Lung (tissue), 12 donors: ENCODE results near the gene SCARB1. TPM values are rescaled to one million over a fixed set of nuclear protein-coding genes. Genes with fewer than 3 reads are reported as not detected.

Source experiments
- ATAC-seq: fragments of 200-7000 bp; cut with Tn5 transposase; one replicate; pipeline ENCODE4 v1.9.1; 2020; ENCODE audit warnings: moderate number of reproducible peaks; ENCODE audit not compliant: insufficient read depth, low FRiP score
- DNase-seq, 3 donors: peaks; one replicate each; pipeline ENCODE4 v3.0.0-alpha.2; 2013 to 2017
- H3K27ac ChIP-seq, 2 donors: one replicate each; pipeline ENCODE4 v1.5.1; 2013; ENCODE audit warnings: mild to moderate bottlenecking in 2 of 2, moderate library complexity in 2 of 2, control low read depth in 1 of 2, inconsistent platforms in 1 of 2, low read depth in 1 of 2, low read length in 1 of 2
- H3K27me3 ChIP-seq, 3 donors: one replicate each; pipeline ENCODE4 v1.5.1; 2013; ENCODE audit warnings: low read length in 2 of 3; ENCODE audit not compliant: control insufficient read depth in 3 of 3, insufficient read depth in 3 of 3
- H3K36me3 ChIP-seq, 4 donors: one replicate each; pipeline ENCODE4 v1.5.1; 2013; ENCODE audit warnings: low read length in 4 of 4, mild to moderate bottlenecking in 1 of 4, moderate library complexity in 1 of 4; ENCODE audit not compliant: control insufficient read depth in 4 of 4, insufficient read depth in 4 of 4
- H3K4me1 ChIP-seq, 5 donors: one replicate each; pipeline ENCODE4 v1.5.1; 2013; ENCODE audit warnings: low read length in 5 of 5, mild to moderate bottlenecking in 2 of 5, moderate library complexity in 1 of 5; ENCODE audit not compliant: control insufficient read depth in 5 of 5, insufficient read depth in 5 of 5
- H3K4me3 ChIP-seq: one replicate; pipeline ENCODE4 v1.5.1; 2013; ENCODE audit warnings: mild to moderate bottlenecking, control low read depth, moderate library complexity
- H3K9ac ChIP-seq, 2 donors: one replicate each; pipeline ENCODE4 v1.5.1; 2013; ENCODE audit warnings: low read length in 2 of 2, control low read depth in 1 of 2; ENCODE audit not compliant: insufficient read depth in 1 of 2
- H3K9me3 ChIP-seq, 4 donors: one replicate each; pipeline ENCODE4 v1.5.1; 2013; ENCODE audit warnings: low read length in 3 of 4, mild to moderate bottlenecking in 1 of 4, moderate library complexity in 1 of 4; ENCODE audit not compliant: control insufficient read depth in 4 of 4, insufficient read depth in 3 of 4
- CTCF ChIP-seq: IDR thresholded peaks from 2 replicates; pipeline ENCODE4 v1.5.1; 2012; ENCODE audit warnings: mild to moderate bottlenecking; ENCODE audit errors: control extremely low read depth, extremely low read depth
- WGBS, 2 donors: extraction: QIAGEN DNeasy Blood & Tissue Kit; methylation state at CpG; one replicate each; pipeline ENCODE4 v1.1.7; 2013; 5-methylcytosine and 5-hydroxymethylcytosine counted together
- polyA plus RNA-seq, 2 donors: library from polyadenylated mRNA; stranded (reverse); fragments of 200-250 nt; gene quantifications; one replicate each; pipeline ENCODE4 v1.2.1, GENCODE V29; 2013
- total RNA-seq, 2 donors: library from RNA; depleted of rRNA in 1 of 2; stranded (reverse); fragments of >200 nt in 1 of 2; gene quantifications; one replicate each; pipeline ENCODE4 v1.2.1, GENCODE V29; 2014 to 2021
- donor health status: control.
- donor health status: control.
- donor health status: Bipolar disorder and iron deficiency.
- donor health status: healthy.
- donor health status: DM: yes; HTN: yes; CAD: no.

Gene SCARB1
- total and polyA plus RNA-seq, 4 donors, result 11.9 to 31.3 (median 28.8) TPM

DNA sequence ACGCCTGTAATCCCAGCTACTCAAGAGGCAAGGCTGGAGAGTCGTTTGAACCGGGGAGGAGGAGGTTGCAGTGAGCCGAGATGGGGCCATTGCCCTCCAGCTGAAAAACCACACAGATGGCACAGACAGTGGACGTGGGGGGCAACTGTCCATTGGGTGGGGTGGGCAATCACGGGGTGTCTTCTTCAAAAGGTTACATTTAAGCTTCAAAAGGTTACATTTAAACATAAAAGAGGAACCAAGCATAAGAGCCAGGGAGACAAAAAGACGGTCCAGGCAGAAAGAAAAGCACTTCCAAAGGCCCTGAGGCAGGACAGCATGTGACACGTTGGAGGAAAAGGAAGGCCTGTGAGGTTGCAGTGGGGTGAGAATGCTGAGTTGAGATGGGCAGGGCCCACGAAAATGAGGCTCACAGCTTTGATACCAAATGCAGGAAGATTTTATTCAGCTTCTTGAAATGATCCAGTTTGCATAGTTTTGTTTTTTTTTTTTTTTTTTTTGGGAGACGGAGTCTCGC is 10.7 kb downstream of the SCARB1 start:
- H3K4me3 ChIP-seq, result no peak overlapping the region
- DNase-seq (no peak), ATAC-seq (no peak)
- no peak overlapping the region for H3K9ac ChIP-seq
- TF ChIP-seq CTCF, result no peak
- 46 to 75% methylated on average over 11 of the region's 11 CpGs for WGBS, 2 donors
- no peak overlapping the region for H3K27ac ChIP-seq
- H3K4me1 ChIP-seq, result peaks cover 10 to 31% (median 18%) of the 10 kb centered on the region in 5 donors
- no peaks in the 10 kb centered on the region for H3K27me3 ChIP-seq
- no peaks in the 10 kb centered on the region for H3K36me3 ChIP-seq
- no peaks in the 10 kb centered on the region for H3K9me3 ChIP-seq

DNA sequence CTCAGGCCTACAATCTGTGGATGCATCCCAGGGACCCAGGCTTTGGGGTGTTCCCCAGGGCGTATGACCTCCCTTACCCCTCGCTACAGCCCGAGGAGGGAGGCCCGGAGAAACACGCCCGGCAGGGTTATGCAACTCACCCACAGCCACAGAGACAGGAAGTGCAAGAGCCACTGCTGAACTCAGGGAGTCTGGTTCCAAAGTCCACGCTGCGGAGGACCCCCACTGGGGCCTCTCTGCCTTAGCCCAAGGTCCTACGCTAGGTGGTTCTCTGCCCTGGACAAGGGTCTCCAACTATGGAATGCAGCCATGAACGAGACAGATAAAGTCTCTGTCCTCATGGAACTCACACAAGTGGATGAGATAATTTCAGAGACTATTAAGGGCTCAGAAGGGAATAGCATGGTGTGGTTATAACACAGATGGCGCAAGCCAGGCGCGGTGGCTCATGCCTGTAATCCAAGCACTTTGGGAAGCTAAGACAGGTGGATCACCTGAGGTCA is 11.3 kb downstream of the SCARB1 start:
- peak; percentile 51 for ATAC-seq
- Histone ChIP-seq H3K9me3 (no peaks in the 10 kb centered on the region), H3K36me3 (no peaks in the 10 kb centered on the region), H3K4me3 (no peak overlapping the region), H3K9ac (no peak overlapping the region), H3K27me3 (no peaks in the 10 kb centered on the region), H3K27ac (peak overlapping the region in 1 of 2 donors; percentile 37), H3K4me1 (peaks cover 10 to 33% (median 23%) of the 10 kb centered on the region in 5 donors)
- WGBS, 2 donors, result 20 to 43% methylated on average over 13 of the region's 13 CpGs
- TF ChIP-seq CTCF, result no peak
- DNase-seq, result peak in 2 of 3 donors; percentile 44 to 63

- H3K27ac ChIP-seq, result no peak overlapping the region
- ATAC-seq, result no peak
- no peak for DNase-seq
- TF ChIP-seq CTCF, result no peak
- no peak overlapping the region for H3K4me3 ChIP-seq
- 95 to 96% methylated on average over 8 of the region's 8 CpGs for WGBS, 2 donors
- no peak overlapping the region for H3K9ac ChIP-seq
- no peaks in the 10 kb centered on the region for H3K27me3 ChIP-seq
- H3K36me3 ChIP-seq, result no peaks in the 10 kb centered on the region
- no peaks in the 10 kb centered on the region for H3K9me3 ChIP-seq
- H3K4me1 ChIP-seq, result peaks cover 10 to 32% (median 28%) of the 10 kb centered on the region in 5 donors
Measured at GRCh38 chr12:124851342-124851741, 12.3 kb downstream of the SCARB1 start.

- Histone ChIP-seq H3K4me1 (peaks cover 2 to 34% (median 16%) of the 10 kb centered on the region in 5 donors), H3K9me3 (no peaks in the 10 kb centered on the region), H3K4me3 (no peak overlapping the region), H3K27me3 (no peaks in the 10 kb centered on the region), H3K9ac (no peak overlapping the region), H3K36me3 (no peaks in the 10 kb centered on the region), H3K27ac (no peak overlapping the region)
- TF ChIP-seq CTCF, result no peak
- no peak for ATAC-seq
- DNase-seq, result no peak
- 54 to 66% methylated on average over 8 of the region's 8 CpGs for WGBS, 2 donors
Measured at GRCh38 chr12:124849382-124849781, 14.3 kb downstream of the SCARB1 start.
